Lower lobe of right lung (tissue), 2 donors: ENCODE results near the gene MAGI1. TPM values are rescaled to one million over a fixed set of nuclear protein-coding genes. Genes with fewer than 3 reads are reported as not detected.

ENCODE experiments used
- ATAC-seq, 2 donors: fragments of 200-7000 bp; cut with Tn5 transposase; one replicate each; pipeline ENCODE4 v1.9.1; 2020 to 2022; ENCODE audit warnings: mild to moderate bottlenecking in 2 of 2, moderate library complexity in 2 of 2
- DNase-seq: peaks from one replicate; pipeline ENCODE4 v3.0.0-alpha.2; 2020
- H3K27ac ChIP-seq: fragments of 200-600 bp; one replicate; pipeline ENCODE4 v1.8.0; 2022
- H3K27me3 ChIP-seq: fragments of 200-600 bp; one replicate; pipeline ENCODE4 v1.8.0; 2022; ENCODE audit warnings: low read depth
- H3K36me3 ChIP-seq: fragments of 200-600 bp; one replicate; pipeline ENCODE4 v1.8.0; 2022; ENCODE audit warnings: mild to moderate bottlenecking
- H3K4me1 ChIP-seq: fragments of 200-600 bp; one replicate; pipeline ENCODE4 v1.8.0; 2022
- H3K4me3 ChIP-seq: fragments of 200-600 bp; one replicate; pipeline ENCODE4 v1.8.0; 2022; ENCODE audit warnings: mild to moderate bottlenecking
- H3K9me3 ChIP-seq: fragments of 200-600 bp; one replicate; pipeline ENCODE4 v1.8.0; 2022
- intact Hi-C: fragments of 100-400 bp; cut with DNase I; formaldehyde crosslinking; loops from one replicate; pipeline ENCODE4 v1.11.0; 2022
- total RNA-seq: library from RNA; stranded (reverse); fragmentation: NEBNext Ultra II Directional; extraction: Animal tissue kit (Norgen Biotek cat#: 25700); gene quantifications from one replicate; pipeline ENCODE4 v1.2.1, GENCODE V29; 2021
- TF ChIP-seq, protein P1 (sequence below): fragments of 200-600 bp; IDR thresholded peaks from one replicate; pipeline ENCODE4 v1.8.0; 2022; ENCODE audit warnings: antibody characterized with exemption, mild to moderate bottlenecking
- donor health status: DM: no; HTN: yes; CAD: no; lungs with severe emphysema.

The MAGI1 gene
- total RNA-seq, 1 donor from 2014 or later, result 35.5 TPM

DNA sequence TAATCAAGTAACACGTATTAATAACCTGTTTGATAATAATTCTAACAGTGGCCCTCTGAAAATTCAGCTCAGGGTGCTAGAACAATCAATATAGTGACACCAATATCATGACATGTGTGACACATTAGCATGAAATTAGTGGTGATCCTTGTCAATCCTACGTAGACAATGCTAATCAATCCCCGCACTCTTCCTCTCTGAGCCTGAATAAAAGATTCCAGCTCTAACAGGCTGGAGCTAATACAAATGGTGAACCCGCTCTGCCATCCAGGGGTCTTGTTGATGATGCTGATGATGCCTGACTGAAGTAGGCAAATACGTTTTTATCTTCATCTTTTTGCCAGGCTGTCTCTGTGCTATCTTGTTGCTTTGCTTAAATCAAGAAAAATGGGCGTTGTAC, 462.5 kb downstream of the MAGI1 start:
- H3K36me3 ChIP-seq, result no peaks in the 10 kb centered on the region
- no peaks in the 10 kb centered on the region for H3K27me3 ChIP-seq
- no peak overlapping the region for H3K4me3 ChIP-seq
- H3K4me1 ChIP-seq, result no peaks in the 10 kb centered on the region
- H3K9me3 ChIP-seq, result no peaks in the 10 kb centered on the region
- intact Hi-C loops, result no loop called here
- DNase-seq (no peak), ATAC-seq (no peak)
- TF ChIP-seq, protein P1, sequence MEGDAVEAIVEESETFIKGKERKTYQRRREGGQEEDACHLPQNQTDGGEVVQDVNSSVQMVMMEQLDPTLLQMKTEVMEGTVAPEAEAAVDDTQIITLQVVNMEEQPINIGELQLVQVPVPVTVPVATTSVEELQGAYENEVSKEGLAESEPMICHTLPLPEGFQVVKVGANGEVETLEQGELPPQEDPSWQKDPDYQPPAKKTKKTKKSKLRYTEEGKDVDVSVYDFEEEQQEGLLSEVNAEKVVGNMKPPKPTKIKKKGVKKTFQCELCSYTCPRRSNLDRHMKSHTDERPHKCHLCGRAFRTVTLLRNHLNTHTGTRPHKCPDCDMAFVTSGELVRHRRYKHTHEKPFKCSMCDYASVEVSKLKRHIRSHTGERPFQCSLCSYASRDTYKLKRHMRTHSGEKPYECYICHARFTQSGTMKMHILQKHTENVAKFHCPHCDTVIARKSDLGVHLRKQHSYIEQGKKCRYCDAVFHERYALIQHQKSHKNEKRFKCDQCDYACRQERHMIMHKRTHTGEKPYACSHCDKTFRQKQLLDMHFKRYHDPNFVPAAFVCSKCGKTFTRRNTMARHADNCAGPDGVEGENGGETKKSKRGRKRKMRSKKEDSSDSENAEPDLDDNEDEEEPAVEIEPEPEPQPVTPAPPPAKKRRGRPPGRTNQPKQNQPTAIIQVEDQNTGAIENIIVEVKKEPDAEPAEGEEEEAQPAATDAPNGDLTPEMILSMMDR, result no peak
- H3K27ac ChIP-seq, result no peak overlapping the region

DNA sequence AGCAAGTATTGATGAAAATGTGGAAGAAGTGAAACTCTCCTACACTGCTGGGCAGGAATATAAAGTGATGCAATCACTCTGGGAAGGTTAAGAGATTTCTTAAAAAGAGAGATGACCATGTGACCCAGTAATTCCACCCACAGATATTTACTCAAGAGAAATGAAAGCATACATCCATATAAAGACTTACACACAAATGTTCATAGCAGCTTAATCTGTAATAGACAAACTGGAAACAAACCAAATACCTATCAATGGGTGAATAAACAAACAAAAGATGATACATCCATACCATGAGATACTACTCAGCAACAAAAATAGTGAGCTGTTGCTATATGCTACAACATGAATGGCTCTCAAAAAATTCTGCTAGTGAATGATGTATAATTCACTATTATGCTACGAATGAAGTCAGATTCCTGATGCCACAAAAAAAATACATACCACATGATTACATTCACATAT, 463.3 kb downstream of the MAGI1 start:
- intact Hi-C loops, result no loop called here

DNA sequence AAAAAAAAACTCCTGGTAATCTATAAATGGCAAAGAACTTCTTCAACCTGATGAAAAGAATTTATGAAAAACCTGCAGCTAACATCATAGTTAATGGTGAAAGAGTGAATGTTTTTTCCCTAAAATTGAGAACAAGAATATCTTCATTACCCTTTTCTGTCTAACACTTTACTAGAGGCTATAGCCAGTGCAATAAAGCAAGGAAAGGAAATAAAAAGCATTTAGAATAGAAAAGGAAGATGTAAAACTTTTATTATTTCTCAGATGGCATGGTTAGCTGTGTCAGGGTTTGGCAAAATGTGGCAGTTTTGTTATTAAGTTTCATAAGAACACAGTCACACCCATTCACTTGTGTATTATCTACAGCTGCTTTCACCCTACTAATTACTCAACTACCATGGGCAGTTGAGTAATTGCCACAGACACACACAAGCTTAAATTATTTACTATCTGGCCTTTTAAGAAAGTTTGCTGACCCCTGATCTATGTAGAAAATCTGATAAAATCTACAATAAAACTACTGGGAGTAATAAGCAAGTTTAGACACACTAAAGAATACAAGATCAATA, 465.1 kb downstream of the MAGI1 start:
- H3K4me3 ChIP-seq, result no peak overlapping the region
- H3K4me1 ChIP-seq, result no peaks in the 10 kb centered on the region
- no peak for DNase-seq
- TF ChIP-seq, protein P1, result no peak
- no peak for ATAC-seq
- no peaks in the 10 kb centered on the region for H3K9me3 ChIP-seq
- H3K36me3 ChIP-seq, result no peaks in the 10 kb centered on the region
- no peaks in the 10 kb centered on the region for H3K27me3 ChIP-seq
- H3K27ac ChIP-seq, result no peak overlapping the region
- intact Hi-C loops, result no loop called here

More for the DNA sequence above, 463.3 kb downstream of the MAGI1 start:
- no peak overlapping the region for H3K4me3 ChIP-seq
- H3K36me3 ChIP-seq, result no peaks in the 10 kb centered on the region
- no peaks in the 10 kb centered on the region for H3K4me1 ChIP-seq
- peak in 1 of 2 donors; percentile 36 for ATAC-seq
- H3K27me3 ChIP-seq, result no peaks in the 10 kb centered on the region
- no peak for DNase-seq
- TF ChIP-seq, protein P1, result no peak
- no peaks in the 10 kb centered on the region for H3K9me3 ChIP-seq
- no peak overlapping the region for H3K27ac ChIP-seq

DNA sequence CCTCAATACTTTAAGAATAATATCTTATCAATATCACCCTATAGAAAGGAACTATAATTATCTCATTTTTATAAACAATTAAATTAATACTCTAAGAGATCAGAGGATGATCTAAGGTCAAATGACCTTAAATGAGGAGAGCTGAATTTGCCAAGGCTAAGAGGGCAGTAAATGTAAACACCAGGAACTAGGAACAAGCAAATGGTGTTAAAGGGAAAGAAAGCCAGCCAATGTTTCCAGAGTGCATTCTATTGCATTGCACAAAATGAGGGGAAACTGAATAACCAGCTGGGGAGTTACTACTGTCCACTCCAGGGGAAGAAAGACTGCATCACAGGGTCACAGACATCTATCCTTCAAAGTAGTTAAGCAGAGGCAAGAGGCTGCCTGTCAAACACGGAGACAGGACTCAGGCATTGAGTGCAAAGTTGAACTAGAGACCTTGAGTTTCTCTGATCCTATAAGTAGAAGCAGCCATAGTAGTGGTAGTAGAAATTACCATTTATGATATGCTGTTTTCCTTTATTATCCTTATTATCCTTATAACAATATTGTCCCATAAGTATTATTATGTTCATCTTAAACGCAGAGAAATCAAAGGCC, 466.4 kb downstream of the MAGI1 start:
- Histone ChIP-seq H3K27me3 (no peaks in the 10 kb centered on the region), H3K36me3 (no peaks in the 10 kb centered on the region), H3K4me3 (no peak overlapping the region), H3K27ac (no peak overlapping the region), H3K4me1 (no peaks in the 10 kb centered on the region), H3K9me3 (no peaks in the 10 kb centered on the region)
- intact Hi-C loops, result no loop called here
- DNase-seq (no peak), ATAC-seq (no peak)
- TF ChIP-seq, protein P1, result no peak

DNA sequence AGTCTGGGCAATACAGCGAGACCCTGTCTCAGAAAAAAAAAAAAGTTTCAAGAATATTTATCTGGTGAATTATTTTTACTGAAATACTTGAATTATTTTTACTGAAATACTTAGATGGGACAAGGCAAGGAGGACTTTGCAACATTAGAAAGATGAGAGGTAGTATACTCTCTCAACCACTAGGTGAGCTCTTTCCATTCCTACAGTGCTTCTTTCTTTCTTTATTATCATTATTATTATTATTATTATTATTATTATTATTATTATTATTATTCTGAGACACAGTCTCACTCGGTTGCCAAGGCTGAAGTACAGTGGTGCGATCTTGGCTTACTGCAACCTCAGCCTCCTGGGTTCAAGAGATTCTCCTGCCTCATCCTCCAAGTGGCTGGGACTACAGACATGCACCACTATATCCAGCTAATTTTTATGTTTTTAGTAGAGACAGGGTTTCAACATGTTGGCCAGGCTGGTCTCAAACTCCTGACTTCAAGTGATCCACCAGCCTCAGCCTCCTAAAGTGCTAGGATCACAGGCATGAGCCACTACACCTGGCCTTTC, 468.8 kb downstream of the MAGI1 start:
- TF ChIP-seq, protein P1, result no peak
- Histone ChIP-seq H3K4me1 (no peaks in the 10 kb centered on the region), H3K27me3 (no peaks in the 10 kb centered on the region), H3K9me3 (no peaks in the 10 kb centered on the region), H3K4me3 (no peak overlapping the region), H3K36me3 (no peaks in the 10 kb centered on the region), H3K27ac (no peak overlapping the region)
- DNase-seq (no peak), ATAC-seq (no peak)
- intact Hi-C loops, result no loop called here
